HAP-1 (cell line): ENCODE measurements around the gene TEX261.
"Not testable (repeated sequence)": the region's sequence is repeated elsewhere in the genome, so short reads cannot be mapped to it uniquely, and the experiment has no call there.

Experiments
- DNase-seq, 2 experiments: peaks; one replicate each; pipeline ENCODE4 v3.0.0-alpha.2; 2016 to 2020; ENCODE audit warnings: low spot score in 2 of 2
- H3K27me3 ChIP-seq: fragments of 250-450 bp; sonication (Bioruptor Pico); 2 replicates; pipeline ENCODE4 v1.5.1; 2020; ENCODE audit warnings: low read depth, mild to moderate bottlenecking, moderate library complexity
- H3K36me3 ChIP-seq: fragments of 250-450 bp; sonication (Bioruptor Pico); replicated peaks from 2 replicates; pipeline ENCODE4 v1.5.1; 2020; ENCODE audit warnings: mild to moderate bottlenecking
- H3K4me1 ChIP-seq: fragments of 250-450 bp; sonication (Bioruptor Pico); 2 replicates; pipeline ENCODE4 v1.5.1; 2020; ENCODE audit warnings: mild to moderate bottlenecking
- H3K4me3 ChIP-seq: fragments of 250-450 bp; sonication (Bioruptor Pico); 2 replicates; pipeline ENCODE4 v1.5.1; 2020; ENCODE audit warnings: mild to moderate bottlenecking, moderate library complexity
- H3K9me3 ChIP-seq: fragments of 250-450 bp; sonication (Bioruptor Pico); 2 replicates; pipeline ENCODE4 v1.5.1; 2020; ENCODE audit warnings: mild to moderate bottlenecking, moderate library complexity
- in situ Hi-C: fragments of 300-500 bp; cut with MboI; formaldehyde crosslinking; loops from 3 replicates; pipeline ENCODE4 v1.14.3; 2020; ENCODE audit warnings: low sequenced_read_pairs, inconsistent platforms, mixed read lengths

The TEX261 gene

GRCh38 chr2:70994699-70995425 is at the start of gene TEX261:
TSS of gene TEX261 (minus strand) at chr2:70994873. CDS start at chr2:70994757, 116 bp downstream.
- in situ Hi-C loops: no loop called here
- Histone ChIP-seq H3K4me3 (peak within 1 kb of the TSS; percentile 92), H3K4me1 (peaks cover 9% of the 10 kb centered on the region), H3K9me3 (no peaks in the 10 kb centered on the region), H3K36me3 (peaks cover 12% of the 10 kb centered on the region), H3K27me3 (no peaks in the 10 kb centered on the region)
- peak; percentile 83 to 95 for DNase-seq

- no peak overlapping the region for H3K4me3 ChIP-seq
- in situ Hi-C loops: no loop called here
- H3K9me3 ChIP-seq: no peaks in the 10 kb centered on the region
- DNase-seq: no peak
- no peaks in the 10 kb centered on the region for H3K36me3 ChIP-seq
- no peaks in the 10 kb centered on the region for H3K4me1 ChIP-seq
- no peaks in the 10 kb centered on the region for H3K27me3 ChIP-seq
These were observed 49.1 kb upstream of the TEX261 start for GRCh38 chr2:71043531-71044407.

- Histone ChIP-seq H3K36me3 (no peaks in the 10 kb centered on the region), H3K4me3 (no peak overlapping the region), H3K9me3 (no peaks in the 10 kb centered on the region), H3K27me3 (no peaks in the 10 kb centered on the region), H3K4me1 (no peaks in the 10 kb centered on the region)
- in situ Hi-C loops: no loop called here
- no peak for DNase-seq
These were observed 47.6 kb upstream of the TEX261 start for GRCh38 chr2:71042287-71042686.

GRCh38 chr2:71036296-71036695 is 41.6 kb upstream of the TEX261 start:
- DNase-seq, H3K27me3 ChIP-seq, H3K4me3 ChIP-seq, H3K4me1 ChIP-seq, H3K9me3 ChIP-seq, H3K36me3 ChIP-seq, in situ Hi-C loops: not testable (repeated sequence)

GRCh38 chr2:71023553-71024243 is 29.0 kb upstream of the TEX261 start:
- H3K4me3 ChIP-seq, H3K36me3 ChIP-seq, H3K4me1 ChIP-seq, H3K9me3 ChIP-seq, DNase-seq, in situ Hi-C loops, H3K27me3 ChIP-seq: not testable (repeated sequence)

GRCh38 chr2:71021394-71021793 is 26.7 kb upstream of the TEX261 start:
- H3K4me1 ChIP-seq, H3K9me3 ChIP-seq, H3K4me3 ChIP-seq, H3K27me3 ChIP-seq, DNase-seq, H3K36me3 ChIP-seq, in situ Hi-C loops: not testable (repeated sequence)

- DNase-seq, H3K4me3 ChIP-seq, in situ Hi-C loops, H3K27me3 ChIP-seq, H3K4me1 ChIP-seq, H3K36me3 ChIP-seq, H3K9me3 ChIP-seq: not testable (repeated sequence)
These were observed 25.3 kb upstream of the TEX261 start for GRCh38 chr2:71019989-71020388.

GRCh38 chr2:71018625-71019024 is 24.0 kb upstream of the TEX261 start:
- no peaks in the 10 kb centered on the region for H3K9me3 ChIP-seq
- in situ Hi-C loops: no loop called here
- DNase-seq: no peak
- no peak overlapping the region for H3K4me3 ChIP-seq
- H3K4me1 ChIP-seq: no peaks in the 10 kb centered on the region
- H3K36me3 ChIP-seq: no peaks in the 10 kb centered on the region
- peaks cover 6% of the 10 kb centered on the region; the same call in 1 of the 2 replicates for H3K27me3 ChIP-seq

- in situ Hi-C loops, H3K9me3 ChIP-seq, DNase-seq, H3K4me1 ChIP-seq, H3K4me3 ChIP-seq, H3K36me3 ChIP-seq: not testable (repeated sequence)
- peaks cover 18% of the 10 kb centered on the region for H3K27me3 ChIP-seq
These were observed 17.1 kb upstream of the TEX261 start for GRCh38 chr2:71011786-71012185.

GRCh38 chr2:71008342-71008741 is 13.7 kb upstream of the TEX261 start:
- no peak for DNase-seq
- H3K4me1 ChIP-seq: no peaks in the 10 kb centered on the region
- peaks cover 13% of the 10 kb centered on the region for H3K27me3 ChIP-seq
- in situ Hi-C loops: no loop called here
- no peak overlapping the region for H3K4me3 ChIP-seq
- H3K36me3 ChIP-seq: no peaks in the 10 kb centered on the region
- H3K9me3 ChIP-seq: no peaks in the 10 kb centered on the region

GRCh38 chr2:71006955-71007799 is 12.5 kb upstream of the TEX261 start:
- Histone ChIP-seq H3K9me3 (no peaks in the 10 kb centered on the region), H3K4me3 (no peak overlapping the region), H3K4me1 (no peaks in the 10 kb centered on the region), H3K36me3 (no peaks in the 10 kb centered on the region), H3K27me3 (peaks cover 8% of the 10 kb centered on the region)
- no peak for DNase-seq
- in situ Hi-C loops: no loop called here

- in situ Hi-C loops: no loop called here
These were observed 11.7 kb upstream of the TEX261 start for GRCh38 chr2:71006323-71006722.

More at GRCh38 chr2:71006323-71006722, 11.7 kb upstream of the TEX261 start:
- no peaks in the 10 kb centered on the region for H3K9me3 ChIP-seq
- no peaks in the 10 kb centered on the region for H3K36me3 ChIP-seq
- H3K4me3 ChIP-seq: no peak overlapping the region
- peaks cover 6% of the 10 kb centered on the region for H3K27me3 ChIP-seq
- no peak for DNase-seq
- H3K4me1 ChIP-seq: peaks cover 6% of the 10 kb centered on the region
